NAMALWA (cell line): Measurements from ENCODE around the gene RAET1L.
"Not testable (repeated sequence)": the region's sequence is repeated elsewhere in the genome, so short reads cannot be mapped to it uniquely, and the experiment has no call there.

ENCODE experiments used
- DNase-seq: peaks from one replicate; pipeline ENCODE4 v3.0.0-alpha.2; 2015; ENCODE audit warnings: low spot score

RAET1L gene

DNA sequence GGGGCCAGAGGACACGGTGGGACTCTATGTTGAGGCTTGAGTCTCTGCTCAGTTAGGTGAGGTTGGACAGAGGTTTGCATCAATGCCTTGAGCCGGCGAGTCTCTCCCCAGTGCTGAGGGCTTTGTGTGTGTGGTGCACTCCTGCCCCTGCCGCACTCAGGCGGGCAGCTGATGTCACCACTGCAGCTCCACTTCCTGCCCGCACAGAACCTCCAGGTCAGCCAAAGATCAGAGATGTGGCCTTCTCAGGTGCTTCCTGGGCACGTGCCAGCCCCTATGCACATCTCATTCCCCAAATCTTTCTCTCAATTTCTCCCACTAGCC is 33.9 kb downstream of the RAET1L start:
- peak; percentile 24 for DNase-seq

DNA sequence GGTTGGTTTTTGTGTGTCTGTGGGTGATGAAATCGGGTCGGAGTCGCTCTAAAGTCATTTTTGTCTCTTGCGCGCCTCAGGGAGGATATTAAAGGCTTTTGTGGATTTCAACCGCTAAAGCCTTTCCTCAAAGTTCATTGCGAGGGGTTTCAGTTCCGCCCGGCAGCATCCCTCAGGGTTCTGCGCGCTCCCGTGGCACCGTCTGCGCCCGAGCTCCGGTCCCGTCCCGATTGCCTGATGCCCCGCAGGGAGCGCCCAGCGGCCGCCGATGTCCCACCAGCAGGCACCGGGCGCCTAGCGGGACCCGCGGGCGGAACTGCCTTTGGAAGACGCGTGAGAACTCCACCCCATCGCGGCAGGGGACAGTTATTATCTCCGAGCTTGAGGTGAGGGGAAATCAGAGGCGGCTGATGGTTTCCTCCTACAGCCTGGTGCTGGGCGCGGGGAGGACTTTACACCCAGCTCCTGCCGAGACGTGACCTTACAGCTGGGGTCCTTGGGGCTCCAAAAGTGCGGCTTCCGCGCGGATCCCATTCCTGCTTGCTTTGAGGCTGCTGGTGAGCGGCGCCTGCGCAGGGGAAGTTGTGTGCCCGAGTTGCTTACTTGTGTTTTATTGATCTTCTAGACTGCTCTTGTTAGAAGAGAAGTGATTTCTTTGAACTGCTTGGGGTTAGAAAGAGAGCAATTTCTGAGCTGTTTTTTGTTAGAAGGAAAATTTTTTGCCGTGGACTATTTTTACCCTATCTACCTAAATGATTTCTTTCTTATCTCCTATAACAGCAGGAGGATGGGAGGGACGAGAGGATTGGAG is 34.5 kb downstream of the RAET1L start:
- DNase-seq, result no peak

DNA sequence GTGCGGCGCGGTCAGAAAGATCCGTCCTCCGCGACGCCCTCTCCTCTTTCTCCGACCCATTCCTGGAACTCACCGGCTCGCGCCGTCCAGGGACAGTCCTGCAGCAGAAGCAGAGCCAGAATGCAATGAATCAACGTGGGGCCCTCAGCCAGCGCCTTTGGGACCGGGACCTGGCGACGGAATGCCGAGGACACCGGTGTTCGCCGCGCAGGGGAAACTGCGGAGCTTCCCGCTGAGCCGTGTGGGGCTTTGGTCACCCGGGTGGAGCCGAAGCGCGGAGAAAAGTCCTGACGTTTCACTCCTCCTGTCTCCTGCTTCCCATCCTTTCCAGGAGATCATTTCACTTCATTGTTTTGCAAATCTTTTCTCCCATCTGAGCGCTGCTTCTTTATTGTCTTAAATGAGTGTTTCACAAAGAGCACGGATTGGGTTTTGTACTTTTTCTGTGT is 35.1 kb downstream of the RAET1L start:
- DNase-seq, result no peak

DNA sequence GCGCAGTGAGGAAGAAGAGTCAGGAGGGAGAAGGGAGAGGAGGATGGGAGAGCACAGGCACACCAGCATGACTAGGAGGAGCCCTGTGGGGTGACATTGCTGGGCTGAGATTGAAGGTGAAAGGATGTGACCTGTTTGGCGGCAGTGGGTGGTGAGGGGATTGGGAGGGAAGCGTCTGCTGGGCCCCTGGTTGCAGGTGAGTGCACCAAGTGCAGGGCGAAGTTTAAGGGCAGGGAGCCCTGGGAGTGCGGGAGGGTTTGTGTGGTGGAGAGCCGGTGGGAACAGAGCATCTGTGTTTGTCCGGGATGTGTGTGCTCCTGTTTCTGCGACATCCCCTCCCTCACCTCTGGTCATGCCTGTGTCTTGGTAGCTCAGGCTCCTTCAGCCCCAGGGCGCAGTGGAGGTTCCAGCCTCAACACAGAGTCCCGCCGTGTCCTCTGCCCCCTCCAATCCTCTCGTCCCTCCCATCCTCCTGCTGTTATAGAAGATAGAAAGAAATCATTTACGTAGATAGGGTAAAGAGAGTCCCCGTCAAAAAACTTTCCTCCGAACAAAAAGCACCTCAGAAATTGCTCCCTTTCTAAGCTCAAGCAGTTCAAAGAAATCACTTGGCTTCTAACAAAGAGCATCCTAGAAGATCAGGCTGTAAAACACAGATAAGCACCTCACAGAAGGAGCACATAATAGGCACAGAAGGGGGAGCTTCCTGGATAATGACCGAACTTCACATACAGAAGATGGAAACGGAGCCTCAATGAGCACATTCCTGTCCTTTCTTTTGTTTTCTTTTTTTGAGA is 36.6 kb downstream of the RAET1L start:
- no peak for DNase-seq

DNA sequence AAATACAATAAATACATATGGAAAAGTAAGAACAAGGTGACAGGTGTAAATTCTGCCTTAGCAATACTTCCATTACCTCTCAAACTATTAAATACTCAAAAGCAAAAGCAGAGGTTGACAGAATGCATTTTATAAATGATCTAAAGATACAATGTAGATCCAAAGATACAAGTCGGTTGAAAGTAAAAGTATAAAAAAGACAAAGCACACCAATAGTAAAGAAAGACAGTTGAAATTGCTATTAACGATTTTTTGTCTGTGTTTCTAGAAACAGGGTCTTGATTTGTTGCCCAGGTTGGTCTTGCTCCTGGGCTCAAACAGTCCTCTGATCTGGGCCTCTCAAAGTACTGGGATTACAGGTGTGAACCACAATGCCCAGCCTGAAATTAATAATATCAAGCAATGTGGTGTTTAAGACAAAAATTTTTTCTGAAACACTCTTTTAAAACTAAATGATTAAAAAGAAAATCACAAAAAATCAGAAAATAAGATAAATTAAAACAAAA is 37.7 kb downstream of the RAET1L start:
- no peak for DNase-seq

DNA sequence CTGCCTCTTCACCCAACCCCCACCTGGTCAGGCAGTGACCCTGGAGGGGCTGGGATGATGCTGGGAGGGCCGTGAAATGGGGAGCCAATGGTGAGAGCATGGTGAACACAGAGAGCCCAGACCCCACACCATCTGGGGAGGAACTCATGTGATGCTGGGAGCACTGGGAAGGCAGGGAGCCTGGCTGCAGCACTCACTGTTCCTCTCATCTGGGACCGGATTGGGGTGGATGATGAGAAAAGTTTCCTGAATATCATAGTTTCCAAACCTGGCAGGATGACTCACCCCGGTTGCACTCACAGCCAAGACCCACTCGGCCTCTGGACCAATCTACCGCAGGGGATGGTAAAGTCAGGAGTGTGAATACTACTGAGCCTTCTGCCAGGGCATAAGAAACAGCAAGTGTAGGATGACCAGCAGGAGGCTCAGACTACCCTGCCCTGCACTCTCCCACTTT is 39.8 kb downstream of the RAET1L start:
- DNase-seq, result no peak

DNA sequence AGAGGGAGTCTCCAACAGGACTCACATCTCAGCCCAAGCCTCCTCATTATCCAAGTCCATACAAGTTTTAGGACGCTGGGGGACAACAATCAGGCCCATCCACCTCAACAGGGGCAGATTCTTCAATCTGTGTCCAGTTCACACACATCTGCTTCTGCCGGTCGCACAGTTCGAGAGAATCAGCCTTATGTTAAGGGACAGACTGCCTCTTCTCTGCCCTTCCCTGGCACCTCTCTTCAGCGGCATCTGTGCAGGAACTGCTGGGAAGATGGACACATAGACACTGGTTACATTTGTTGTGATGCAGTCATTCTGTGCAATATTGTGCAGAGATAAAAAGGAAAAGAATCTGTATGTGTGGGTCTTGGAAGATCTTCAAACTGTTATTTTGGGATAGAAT is 40.6 kb downstream of the RAET1L start:
- DNase-seq, result no peak

DNA sequence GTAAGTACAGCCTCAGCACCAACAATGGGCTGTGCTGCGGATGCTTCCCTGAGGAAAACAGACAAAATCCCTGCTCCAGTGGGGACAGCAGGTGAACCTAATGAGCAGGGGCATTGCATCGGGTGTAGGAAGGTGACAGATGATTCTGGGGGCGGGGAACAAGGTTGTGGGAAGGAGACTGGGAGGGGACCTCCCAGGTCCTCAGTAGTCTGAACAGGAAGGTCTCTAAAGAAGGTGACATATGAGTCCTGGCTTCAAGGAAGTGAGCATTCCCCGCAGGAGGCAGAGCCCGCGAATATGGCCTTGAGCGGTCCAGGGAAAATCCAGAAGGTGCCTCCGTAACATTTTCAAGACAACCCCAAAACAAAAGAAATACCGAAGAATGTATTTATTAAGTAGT is 42.2 kb downstream of the RAET1L start:
- no peak for DNase-seq

DNA sequence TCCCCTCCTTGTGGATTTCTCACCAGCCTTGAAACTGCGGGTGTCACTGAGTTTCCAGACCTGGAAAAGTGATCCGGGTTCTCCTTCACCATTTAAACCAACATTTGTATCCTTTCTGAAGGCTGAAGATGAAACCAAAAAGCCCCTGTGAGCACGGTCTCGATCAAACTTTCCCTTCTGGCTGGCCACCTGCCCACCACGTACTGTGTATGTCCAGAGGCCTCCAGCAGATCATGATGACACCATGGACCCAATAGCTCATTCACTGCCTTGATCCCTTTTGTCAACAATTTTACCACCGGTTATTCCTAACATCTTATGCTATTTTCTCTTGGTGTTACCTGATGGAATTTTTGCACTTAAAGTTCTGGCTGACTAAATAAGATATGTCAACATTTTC is 46.0 kb downstream of the RAET1L start:
- DNase-seq, result no peak

DNA sequence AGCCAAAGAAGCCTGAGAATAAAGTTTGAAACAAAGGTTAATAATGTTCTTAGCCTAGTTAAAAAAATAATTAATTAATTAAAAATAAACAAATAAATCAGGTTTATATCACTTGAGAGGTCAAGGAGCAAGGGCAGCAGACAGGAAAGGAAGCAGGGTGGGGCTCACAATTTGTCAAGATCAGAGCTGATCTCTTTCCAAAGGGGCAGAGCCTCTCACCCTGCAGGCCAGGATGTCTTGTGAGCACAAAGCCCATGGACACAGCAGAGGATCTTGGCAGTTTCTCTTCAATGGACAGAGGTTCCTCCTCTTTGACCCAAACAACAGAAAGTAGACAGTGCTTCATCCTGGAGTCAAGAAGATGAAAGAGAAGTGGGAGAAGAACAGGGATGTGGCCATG is 46.7 kb downstream of the RAET1L start:
- DNase-seq, result no peak

DNA sequence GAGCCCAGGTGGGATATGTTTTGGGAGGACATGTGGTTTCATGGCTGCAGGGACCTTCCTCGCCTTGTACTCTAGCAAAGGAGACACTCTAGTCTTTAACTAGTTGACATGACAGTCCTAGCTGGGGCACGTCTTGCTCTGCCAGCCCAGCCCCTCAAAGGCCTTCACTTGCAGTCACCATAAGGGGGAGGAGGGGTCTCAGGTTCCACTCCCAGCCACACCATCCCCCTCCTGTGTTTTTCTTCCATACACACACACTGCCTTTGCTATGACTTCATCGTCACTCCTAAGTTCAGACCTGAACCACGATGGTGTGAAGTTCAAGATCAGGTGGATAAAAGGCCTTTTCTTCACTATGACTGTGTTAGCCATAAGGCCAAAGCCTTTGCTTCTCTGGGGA is 48.1 kb downstream of the RAET1L start:
- DNase-seq, result no peak

DNA sequence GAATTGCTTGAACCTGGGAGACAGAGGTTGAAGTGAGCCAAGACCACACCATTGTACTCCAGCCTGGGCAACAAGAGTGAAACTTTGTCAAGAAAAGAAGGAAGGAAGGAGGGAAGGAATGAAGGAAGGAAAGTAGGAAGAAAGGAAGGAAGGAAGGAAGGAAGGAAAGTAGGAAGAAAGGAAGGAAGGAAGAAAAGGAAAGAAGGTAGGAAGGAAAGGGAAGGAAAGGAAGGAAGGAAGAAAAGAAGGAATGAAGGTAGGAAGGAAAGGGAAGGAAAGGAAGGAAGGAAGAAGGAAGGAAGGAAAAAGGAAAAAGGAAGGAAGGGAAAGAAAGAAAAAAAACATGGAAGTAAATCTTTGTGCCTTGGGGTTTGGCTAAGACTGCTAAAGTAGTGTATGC is 49.9 kb downstream of the RAET1L start:
- no peak for DNase-seq

DNA sequence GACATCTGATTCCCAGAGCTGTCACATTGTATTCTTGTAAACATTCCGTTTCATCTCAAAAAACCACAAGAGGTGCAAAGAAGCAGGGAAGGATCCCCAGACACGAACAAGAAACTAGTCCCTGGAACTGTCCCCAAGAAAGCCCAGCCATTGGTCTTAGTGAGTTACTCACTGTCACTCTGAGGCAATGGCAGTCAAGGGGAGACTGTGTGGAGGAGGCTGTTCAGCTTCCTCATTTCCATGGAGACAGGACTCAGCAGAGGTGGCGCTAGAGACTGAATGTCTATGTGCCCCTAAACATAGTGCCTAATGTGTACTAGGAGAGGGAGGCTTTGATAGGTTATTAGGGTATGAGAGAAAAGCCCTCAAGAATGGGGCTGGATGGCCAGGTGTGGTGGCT is 50.5 kb downstream of the RAET1L start:
- DNase-seq, result peak; percentile 33

DNA sequence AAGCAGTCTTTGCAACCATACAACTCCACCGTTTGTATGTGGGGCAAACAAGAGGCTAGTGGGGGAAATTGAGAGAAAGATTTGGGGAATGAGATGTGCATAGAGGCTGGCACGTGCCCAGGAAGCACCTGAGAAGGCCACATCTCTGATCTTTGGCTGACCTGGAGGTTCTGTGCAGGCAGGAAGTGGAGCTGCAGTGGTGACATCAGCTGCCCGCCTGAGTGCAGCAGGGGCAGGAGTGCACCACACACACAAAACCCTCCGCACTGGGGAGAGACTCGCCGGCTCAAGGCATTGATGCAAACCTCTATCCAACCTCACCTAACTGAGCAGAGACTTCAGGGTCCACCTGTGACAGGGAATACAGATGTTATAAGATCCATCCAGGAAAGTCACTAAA is 50.9 kb downstream of the RAET1L start:
- not testable (repeated sequence) for DNase-seq

DNA sequence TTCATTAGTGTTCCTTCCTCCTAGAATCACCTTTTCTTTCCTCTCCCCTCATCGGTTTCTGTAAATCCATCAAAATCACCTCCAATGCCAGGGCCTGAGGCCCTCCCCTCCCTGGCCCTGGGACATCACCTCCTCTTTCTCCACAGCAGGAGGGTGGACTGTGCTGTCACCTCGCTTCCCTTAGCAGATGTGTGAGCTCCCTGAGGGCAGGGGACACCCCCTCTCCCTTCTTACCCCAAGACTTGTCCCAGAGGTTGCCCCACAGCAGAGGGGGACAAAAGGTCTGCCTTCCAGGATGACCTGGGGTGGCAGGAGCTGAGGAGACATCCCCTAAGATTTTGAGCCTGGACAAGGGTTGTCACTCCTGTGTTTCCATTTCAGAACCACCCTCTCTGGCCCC is 55.7 kb downstream of the RAET1L start:
- DNase-seq, result no peak

DNA sequence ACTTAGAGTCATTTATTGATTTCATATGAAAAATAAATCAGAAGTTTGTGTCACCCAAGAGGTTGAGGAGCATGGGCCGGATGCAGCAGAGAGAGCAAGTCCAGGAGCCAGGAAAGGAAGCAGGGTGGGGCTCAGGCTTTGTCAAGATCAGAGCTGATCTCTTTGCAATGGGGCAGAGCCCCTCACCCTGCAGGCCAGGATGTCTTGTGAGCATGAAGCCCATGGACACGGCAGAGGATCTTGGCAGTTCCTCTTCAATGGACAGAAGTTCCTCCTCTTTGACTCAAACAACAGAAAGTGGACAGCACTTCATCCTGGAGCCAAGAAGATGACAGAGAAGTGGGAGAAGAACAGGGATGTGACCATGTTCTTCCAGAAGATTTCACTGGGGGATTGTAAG is 56.4 kb downstream of the RAET1L start:
- DNase-seq, result not testable (repeated sequence)
